T-helper 9 cell (primary cell): ENCODE data around the gene CSGALNACT2.
"Not testable (repeated sequence)": the region's sequence is repeated elsewhere in the genome, so short reads cannot be mapped to it uniquely, and the experiment has no call there.

Experiments used
- DNase-seq: peaks from one replicate; pipeline ENCODE4 v3.0.0-alpha.2; 2020

Gene CSGALNACT2

GRCh38 chr10:43145936-43146335, 7.7 kb downstream of the CSGALNACT2 start:
- DNase-seq = not testable (repeated sequence)

- no peak for DNase-seq
These were observed 13.1 kb downstream of the CSGALNACT2 start for GRCh38 chr10:43151371-43151770.

- no peak for DNase-seq
These were observed 15.7 kb downstream of the CSGALNACT2 start for GRCh38 chr10:43153901-43154300.

GRCh38 chr10:43155221-43155620, 17.0 kb downstream of the CSGALNACT2 start:
- DNase-seq = no peak

GRCh38 chr10:43155741-43156140, 17.5 kb downstream of the CSGALNACT2 start:
- DNase-seq = no peak

- no peak for DNase-seq
These were observed 18.5 kb downstream of the CSGALNACT2 start for GRCh38 chr10:43156590-43157341.

GRCh38 chr10:43158636-43159035, 20.4 kb downstream of the CSGALNACT2 start:
- no peak for DNase-seq

GRCh38 chr10:43160046-43160920, 22.0 kb downstream of the CSGALNACT2 start:
- no peak for DNase-seq

- DNase-seq = no peak
These were observed 22.6 kb downstream of the CSGALNACT2 start for GRCh38 chr10:43160921-43161255.

GRCh38 chr10:43162604-43163003, 24.4 kb downstream of the CSGALNACT2 start:
- no peak for DNase-seq

GRCh38 chr10:43166207-43166879, 28.1 kb downstream of the CSGALNACT2 start:
- no peak for DNase-seq

GRCh38 chr10:43166880-43167497, 28.7 kb downstream of the CSGALNACT2 start:
- no peak for DNase-seq

- no peak for DNase-seq
These were observed 29.2 kb downstream of the CSGALNACT2 start for GRCh38 chr10:43167498-43167889.

GRCh38 chr10:43170491-43170890, 32.2 kb downstream of the CSGALNACT2 start:
- DNase-seq = no peak

GRCh38 chr10:43172645-43173044, 34.4 kb downstream of the CSGALNACT2 start:
- no peak for DNase-seq

- DNase-seq = no peak
These were observed 34.9 kb downstream of the CSGALNACT2 start for GRCh38 chr10:43173120-43173519.

GRCh38 chr10:43174969-43175368, 36.7 kb downstream of the CSGALNACT2 start:
- no peak for DNase-seq

- DNase-seq = no peak
These were observed 38.0 kb downstream of the CSGALNACT2 start for GRCh38 chr10:43176271-43176670.

GRCh38 chr10:43177595-43177994, 39.4 kb downstream of the CSGALNACT2 start:
- no peak for DNase-seq

GRCh38 chr10:43181146-43181545, 42.9 kb downstream of the CSGALNACT2 start:
- DNase-seq = no peak

- DNase-seq = not testable (repeated sequence)
These were observed 45.5 kb downstream of the CSGALNACT2 start for GRCh38 chr10:43183764-43184163.

- no peak for DNase-seq
These were observed 47.9 kb downstream of the CSGALNACT2 start for GRCh38 chr10:43186150-43186549.

- DNase-seq = no peak
These were observed 49.0 kb downstream of the CSGALNACT2 start for GRCh38 chr10:43187213-43187612.
